HG03039 (cell line): ENCODE measurements around the gene MGME1.
A peak's percentile ranks its signal among the peaks of the same experiment; 100 is the strongest.
"Not testable (repeated sequence)": the region's sequence is repeated elsewhere in the genome, so short reads cannot be mapped to it uniquely, and the experiment has no call there.

Experiments used
- ATAC-seq: cut with Tn5 transposase; IDR thresholded peaks from one replicate; pipeline ENCODE4 v1.9.1; 2021; ENCODE audit warnings: mild to moderate bottlenecking, moderate library complexity; ENCODE audit not compliant: unreplicated experiment

Gene MGME1

GRCh38 chr20:17959257-17959627 lies 9.6 kb upstream of the MGME1 start:
- ATAC-seq: no peak

DNA sequence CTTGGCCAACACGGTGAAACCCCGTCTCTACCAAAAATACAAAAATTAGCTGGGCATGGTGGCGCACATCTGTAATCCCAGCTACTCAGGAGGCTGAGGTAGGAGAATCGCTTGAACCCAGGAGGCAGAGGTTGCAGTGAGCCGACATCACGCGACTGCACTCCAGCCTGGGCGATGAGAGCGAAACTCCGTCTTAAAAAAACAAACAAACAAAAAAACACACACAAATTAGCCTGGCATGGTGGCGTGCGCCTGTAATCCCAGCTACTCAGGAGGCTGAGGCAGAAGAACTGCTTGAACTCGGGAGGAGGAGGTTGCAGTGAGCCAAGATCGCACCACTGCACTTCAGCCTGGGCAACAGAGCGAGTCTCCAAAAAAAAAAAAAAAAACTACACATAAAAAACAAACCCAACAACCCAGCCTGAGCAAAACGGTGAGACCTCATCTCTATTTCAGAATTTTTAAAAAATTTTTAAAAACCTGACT lies 8.4 kb upstream of the MGME1 start:
- not testable (repeated sequence) for ATAC-seq

- no peak for ATAC-seq
Observed at GRCh38 chr20:17960927-17961586, 7.8 kb upstream of the MGME1 start.

DNA sequence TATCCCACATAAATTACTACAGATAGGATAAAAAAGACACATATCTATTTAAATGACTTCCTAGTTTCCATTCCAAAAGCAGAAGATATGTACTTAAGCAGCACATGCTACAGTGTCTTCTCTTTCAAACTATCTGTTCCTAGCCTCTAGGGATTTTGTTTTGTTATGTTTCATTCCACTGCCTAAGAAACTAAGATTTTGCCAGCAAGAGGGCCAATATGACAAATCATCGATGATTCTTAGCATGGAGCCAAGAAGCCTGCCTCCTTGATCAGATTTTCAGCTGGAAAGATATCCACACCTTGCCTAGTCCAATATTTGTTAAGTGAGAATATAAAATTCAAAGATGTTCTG lies 7.3 kb upstream of the MGME1 start:
- no peak for ATAC-seq

- ATAC-seq: no peak
Observed at GRCh38 chr20:17963114-17963897, 5.5 kb upstream of the MGME1 start.

DNA sequence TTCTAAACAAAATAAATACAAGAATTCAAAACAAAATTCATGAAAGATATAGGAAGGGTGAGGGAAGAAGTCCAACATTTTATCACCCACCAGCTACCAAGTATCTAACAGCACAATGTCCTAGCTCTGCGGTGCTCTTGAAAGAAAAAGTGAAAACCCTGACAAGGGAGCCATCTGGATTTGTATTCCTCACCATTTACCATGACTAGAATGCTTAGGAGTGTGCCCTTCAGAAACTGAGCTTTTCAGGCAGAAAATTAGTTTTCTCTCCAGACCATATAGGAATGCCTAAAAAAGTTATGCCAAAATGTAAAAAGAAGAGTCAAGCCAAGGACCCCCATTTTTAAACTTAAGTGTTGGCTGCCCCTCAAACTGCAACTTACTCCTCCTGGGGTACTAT lies 4.7 kb upstream of the MGME1 start:
- ATAC-seq: no peak

DNA sequence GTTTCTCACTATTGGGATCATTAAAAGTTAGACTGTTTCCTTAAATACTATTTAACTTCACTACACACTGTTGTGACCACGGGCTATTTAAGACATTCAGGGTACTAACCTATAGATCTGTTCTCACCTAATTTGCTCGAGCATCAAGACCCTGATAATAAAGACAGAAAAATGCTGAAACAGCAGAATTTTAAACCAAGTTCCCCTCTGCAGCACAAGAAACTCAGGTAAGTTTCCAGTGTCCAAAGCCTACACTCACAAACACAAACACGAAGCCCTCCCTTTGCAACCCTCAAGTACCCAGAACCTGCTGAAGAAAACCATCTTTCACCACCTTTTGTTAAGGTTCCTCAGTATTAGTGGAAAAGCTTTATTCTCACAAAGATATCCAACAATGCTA lies 4.2 kb upstream of the MGME1 start:
- no peak for ATAC-seq

DNA sequence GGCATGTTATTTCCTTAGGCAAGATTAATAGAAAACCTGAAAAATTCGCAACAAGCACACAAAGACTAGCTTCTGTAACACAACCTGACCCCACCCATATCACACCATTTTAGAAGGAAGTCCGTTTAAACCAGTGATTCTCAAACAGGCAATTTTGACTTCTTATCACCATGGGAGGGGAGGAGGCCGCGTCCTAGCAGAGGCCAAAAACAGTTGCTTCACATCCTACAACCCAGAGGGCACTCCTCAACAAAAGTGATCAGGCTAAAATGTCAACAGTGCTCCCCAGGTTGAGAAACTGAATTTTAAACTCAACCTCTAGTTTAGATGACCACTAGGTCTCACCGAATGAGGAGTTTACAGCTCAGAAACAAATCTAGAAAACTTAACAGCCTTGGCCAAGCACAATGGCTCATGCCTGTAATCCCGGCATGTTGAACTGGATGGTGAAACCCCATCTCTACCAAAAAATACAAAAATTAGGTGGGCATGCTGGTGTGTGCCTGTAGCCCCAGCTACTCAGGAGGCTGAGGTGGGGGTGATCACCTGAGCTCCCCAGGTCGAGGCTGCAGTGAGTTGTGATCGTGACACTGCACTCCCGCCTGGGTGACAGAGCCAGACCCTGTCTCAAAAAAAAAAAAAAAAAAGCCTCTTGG lies 3.6 kb upstream of the MGME1 start:
- ATAC-seq: no peak

DNA sequence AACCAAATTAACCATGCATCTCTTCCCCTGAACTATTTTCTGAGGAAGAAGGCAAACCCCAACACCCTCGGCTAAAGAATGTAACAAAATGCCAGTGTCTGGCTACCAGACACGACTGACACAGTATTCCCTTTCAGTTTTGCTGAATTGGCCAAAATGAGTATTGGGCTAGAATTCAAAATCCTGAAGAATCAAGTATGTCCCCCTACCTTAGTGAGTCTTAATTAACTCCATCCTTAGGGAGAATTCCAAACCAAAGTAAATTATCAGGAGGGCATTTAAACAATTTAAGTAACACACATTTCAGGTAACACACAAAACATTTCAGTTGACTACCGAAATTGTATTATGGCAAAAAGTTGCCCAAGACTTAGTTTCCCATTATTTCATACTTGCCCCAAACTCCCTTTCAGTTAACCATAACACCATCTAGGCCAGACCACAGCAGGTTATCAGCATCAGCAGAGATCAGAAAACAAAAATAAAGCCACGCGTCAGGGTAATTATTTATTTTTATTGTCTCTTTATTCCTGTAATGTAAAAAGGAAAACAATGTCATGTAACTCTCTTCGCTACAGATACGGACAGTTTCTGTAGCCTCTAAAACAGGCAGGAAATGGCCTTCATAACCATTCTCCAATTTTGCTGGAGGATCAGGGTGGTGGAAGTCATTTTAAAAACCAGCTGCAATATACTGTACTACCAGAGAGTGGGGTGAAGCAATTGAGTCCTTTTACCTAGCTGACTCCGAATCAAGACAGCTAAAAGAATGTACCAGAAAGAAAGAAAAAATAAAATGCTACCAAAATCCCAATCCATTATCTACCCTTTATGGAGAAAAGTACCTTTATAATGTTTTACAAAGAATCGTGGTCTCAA lies 2.1 kb upstream of the MGME1 start:
- ATAC-seq: no peak

GRCh38 chr20:17967521-17968365 lies 1.1 kb upstream of the MGME1 start:
- peak; percentile 7 for ATAC-seq

DNA sequence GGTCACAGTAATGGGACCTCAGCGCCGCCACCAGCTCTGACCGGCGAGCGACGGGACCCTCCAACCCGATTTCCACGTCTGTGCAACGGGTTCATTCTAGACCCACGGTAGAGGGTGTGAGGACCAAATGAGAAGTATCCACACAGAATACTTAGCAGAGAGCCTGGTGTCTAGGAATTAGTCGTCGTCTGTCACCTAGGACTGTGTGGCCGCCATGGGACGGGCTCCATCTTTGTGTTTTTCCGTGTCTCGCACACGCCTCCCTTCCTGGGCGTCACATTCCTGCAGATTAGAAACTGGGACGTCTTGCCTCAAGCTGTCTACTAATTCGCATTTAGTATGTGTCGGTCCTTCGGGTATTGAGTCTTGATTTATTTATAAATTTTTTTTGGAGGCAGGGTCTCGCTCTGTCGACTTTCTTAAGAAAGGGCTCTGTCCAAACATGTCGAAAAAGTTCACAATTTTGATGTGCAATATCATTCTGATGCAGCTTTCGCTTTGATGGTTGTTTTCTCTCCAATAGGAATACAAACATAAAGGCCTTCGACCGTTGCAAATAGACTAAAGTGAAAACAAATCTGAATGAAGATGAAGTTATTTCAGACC lies 563 bp downstream of the MGME1 start:
- ATAC-seq: peak; percentile 5

- no peak for ATAC-seq
Observed at GRCh38 chr20:17969884-17970409, 1.1 kb downstream of the MGME1 start.

DNA sequence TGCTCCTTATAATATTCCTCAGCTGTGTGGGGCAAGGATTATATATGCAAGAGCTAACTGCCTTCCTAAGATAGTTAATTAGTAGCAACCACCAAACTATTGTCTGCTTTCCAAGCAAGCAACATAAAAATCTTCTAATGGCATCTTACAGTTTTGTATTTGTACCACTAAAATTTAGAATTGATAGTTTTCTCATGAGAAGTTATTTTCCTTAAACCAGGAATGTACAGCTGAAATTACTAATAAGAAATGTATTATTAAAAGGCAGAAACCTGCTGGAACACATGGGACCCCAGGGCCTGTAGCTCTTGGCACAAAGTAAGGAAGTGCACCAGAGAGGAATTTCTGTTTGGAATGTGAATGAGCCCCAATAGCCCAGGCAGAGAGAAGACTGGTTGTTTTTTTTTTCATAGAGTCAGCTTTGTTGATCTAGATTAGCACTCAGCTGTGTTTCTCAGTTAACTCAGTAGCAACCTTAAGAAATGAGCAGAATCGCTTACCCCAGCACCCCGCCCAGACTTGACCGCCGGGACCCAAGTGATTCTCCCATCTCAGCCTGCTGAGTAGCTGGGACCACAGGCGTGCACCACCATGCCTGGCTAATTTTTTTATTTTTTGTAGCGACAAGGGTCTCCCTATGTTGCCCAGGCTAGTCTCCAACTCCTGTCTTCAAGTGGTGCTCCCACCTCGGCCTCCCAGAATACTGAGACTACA lies 2.6 kb downstream of the MGME1 start:
- ATAC-seq: no peak

DNA sequence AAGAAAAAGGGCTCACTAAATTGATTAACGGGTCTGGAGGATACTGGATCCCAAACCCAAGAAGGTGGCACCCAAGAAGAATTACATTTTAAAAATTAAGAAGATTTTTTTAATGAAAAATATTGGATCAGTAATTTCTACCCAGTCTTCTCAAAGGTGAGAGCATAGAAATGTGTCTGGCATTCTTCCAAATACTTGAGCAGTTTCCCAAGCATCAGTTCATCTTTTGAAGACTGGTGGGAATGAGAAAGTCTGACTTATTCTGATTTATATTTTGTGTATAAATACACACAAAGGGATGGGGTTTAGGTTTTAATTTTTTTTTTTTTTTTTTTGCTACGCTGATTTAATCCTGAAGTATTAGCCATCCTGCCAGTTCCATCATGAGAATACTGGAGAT lies 3.3 kb downstream of the MGME1 start:
- no peak for ATAC-seq

DNA sequence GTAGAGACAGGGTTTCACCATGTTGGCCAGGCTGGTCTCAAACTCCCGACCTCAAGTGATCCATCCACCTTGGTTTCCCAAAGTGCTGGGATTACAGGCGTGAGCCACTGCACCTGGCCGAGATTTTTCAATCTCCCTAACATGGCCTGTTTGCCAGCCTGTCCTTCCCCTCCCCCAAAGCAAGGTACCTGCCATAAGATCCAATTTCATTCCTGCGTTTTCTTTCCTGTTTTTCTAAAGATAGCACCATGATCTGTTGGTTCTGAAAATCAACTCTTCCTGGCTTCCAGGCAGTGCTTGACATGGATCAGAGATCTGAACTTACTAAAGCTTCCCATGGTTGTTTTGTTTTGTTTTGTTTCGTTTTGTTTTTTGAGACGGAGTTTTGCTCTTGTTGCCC lies 7.5 kb downstream of the MGME1 start:
- no peak for ATAC-seq

DNA sequence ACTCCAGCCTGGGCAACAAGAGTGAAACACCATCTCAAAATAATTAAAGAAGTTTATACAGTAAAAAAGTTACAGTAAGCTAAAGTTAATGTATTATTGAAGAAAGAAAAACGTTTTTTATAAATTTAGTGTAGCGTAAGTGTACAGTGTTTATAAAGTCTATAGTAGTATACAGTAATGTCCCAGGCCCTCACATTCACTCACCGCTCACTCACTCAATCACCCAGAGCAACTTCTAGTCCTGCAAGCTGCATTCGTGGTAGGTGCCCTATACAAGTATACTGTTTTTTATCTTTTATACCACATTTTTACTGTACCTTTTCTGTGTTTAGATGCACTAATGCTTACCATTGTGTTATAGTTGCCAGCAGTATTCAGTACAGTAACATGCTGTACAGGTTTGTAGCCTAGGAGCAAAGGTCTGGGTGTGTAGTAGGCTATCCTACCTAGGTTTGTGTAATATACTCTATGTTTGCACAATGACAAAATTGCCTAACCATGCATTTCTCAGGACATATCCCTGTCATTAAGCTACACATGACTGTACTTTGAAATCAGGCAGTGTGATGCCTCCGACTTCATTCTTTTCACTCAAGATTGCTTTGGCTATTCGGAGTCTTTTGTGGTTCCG lies 16.7 kb downstream of the MGME1 start:
- no peak for ATAC-seq

- no peak for ATAC-seq
Observed at GRCh38 chr20:17987988-17988387, 19.2 kb downstream of the MGME1 start.

DNA sequence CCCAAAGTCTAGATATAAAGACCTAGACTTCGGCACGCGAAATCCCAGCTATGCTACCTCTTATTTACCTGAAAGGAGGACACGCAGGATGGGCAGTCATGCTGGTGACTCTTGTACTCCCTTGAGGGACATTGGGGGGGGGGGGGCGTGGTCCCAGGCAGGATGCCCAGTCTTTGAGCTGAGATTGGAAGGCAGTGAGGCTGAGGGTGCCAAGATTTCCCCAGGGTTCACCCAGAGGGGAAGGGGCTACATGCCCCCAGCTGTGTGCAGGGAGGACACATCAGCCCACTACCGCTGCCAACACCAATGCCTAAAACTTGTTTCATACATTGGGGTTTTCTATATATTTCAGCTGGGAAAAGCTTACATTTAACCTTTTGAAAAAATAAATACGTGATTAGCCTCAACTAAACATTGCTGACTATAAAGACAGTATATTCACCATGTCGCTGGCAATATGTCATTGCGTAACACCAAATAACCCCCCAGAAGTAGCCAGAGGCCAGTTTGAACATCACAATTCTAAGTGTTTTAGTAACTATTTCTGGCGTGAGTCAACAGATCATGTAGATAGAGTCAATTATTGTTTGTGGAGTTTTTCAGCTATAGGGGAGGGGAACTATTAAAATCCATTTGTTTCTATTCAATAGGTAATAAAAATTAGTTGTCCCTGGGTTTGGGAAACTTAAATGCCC lies 21.6 kb downstream of the MGME1 start:
- no peak for ATAC-seq
